NCI-H2171 (cell line): Measurements from ENCODE around the gene DUSP9.
"Not testable (repeated sequence)": the region's sequence is repeated elsewhere in the genome, so short reads cannot be mapped to it uniquely, and the experiment has no call there.

ENCODE experiments used
- DNase-seq: peaks from one replicate; lab custom pipeline; 2025; lab: John Stamatoyannopoulos, UW

DUSP9 gene, protein sequence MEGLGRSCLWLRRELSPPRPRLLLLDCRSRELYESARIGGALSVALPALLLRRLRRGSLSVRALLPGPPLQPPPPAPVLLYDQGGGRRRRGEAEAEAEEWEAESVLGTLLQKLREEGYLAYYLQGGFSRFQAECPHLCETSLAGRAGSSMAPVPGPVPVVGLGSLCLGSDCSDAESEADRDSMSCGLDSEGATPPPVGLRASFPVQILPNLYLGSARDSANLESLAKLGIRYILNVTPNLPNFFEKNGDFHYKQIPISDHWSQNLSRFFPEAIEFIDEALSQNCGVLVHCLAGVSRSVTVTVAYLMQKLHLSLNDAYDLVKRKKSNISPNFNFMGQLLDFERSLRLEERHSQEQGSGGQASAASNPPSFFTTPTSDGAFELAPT

DNA sequence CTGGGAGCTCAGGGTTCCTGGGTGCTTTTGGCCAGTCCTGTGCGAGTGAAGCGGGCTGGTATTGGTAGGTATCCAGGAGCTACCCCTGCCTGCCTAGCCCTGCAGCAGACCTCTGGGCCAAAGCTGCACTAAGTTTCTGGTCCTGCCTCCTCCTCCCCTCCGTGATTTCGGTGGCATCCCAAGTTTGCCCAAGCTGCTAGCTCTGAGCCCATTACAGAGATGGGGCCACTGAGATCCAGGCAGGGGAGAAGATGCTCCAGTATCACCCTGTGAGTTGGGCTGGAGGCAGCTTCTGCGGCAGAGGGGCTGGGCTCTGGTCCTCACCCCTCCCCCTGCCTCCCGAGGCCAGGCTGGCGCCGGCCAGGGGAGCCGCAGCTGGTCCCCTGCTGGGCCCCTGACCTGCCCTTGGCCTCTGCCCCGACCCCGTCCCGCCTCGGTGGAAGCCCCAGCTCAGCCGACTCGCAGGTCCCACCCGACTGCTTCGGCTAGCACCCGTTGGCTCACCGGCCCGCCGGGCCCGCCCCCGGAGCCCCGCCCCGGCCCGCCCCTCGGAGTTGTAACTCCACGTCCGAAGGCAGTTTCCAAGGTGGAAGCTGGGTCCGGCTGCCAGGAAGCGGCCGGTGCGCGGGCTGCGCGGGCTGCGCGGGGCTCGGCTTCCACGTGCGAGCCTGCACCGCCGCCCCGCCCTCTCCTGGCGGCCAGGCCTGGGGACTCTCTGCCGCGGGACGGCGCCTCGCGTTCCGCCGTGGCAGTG is at the start of gene DUSP9:
Gene DUSP9, plus strand, starts transcription at position 584 of the 754 bp plus-strand sequence. CDS start 751 bp downstream, outside the sequence.
- DNase-seq: no peak

DNA sequence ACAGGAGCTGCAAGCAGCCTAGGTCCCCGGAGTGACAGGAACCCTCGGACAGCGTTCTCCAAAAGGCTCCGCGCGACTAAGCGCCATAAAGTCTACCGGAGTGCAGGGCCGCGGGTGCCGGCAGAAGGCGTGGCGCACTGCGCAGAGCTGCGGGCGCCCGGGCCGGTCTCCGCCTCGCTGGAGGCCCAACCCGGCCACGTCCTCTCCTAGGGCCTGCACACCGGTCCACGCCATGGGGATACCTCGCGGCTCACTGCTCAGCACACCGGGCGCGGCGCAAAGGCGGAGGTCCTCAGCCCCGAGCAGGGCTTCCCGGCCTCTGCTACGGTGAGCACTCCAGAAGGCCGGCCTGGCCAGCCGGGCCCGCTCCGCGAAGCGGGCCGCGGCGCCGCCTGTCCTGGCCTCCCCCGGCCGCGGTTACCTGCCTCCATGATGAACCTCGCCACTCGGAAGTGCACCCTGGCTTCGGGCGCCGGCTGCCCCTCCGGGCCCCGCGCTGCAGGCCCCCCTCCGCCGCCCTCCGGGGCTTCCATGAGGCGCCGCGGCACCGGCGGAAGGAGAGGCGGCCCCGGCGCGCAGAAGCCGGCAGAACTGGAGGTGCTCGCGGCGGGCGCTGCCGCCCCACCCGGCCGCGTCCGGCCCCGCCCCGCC is 48.3 kb upstream of the DUSP9 start, which contains the start of gene CCNQ:
Gene CCNQ, minus strand, starts transcription at position 599 of the 651 bp plus-strand sequence. Its CDS starts 66 bp downstream, at position 533.
- DNase-seq: no peak

DNA sequence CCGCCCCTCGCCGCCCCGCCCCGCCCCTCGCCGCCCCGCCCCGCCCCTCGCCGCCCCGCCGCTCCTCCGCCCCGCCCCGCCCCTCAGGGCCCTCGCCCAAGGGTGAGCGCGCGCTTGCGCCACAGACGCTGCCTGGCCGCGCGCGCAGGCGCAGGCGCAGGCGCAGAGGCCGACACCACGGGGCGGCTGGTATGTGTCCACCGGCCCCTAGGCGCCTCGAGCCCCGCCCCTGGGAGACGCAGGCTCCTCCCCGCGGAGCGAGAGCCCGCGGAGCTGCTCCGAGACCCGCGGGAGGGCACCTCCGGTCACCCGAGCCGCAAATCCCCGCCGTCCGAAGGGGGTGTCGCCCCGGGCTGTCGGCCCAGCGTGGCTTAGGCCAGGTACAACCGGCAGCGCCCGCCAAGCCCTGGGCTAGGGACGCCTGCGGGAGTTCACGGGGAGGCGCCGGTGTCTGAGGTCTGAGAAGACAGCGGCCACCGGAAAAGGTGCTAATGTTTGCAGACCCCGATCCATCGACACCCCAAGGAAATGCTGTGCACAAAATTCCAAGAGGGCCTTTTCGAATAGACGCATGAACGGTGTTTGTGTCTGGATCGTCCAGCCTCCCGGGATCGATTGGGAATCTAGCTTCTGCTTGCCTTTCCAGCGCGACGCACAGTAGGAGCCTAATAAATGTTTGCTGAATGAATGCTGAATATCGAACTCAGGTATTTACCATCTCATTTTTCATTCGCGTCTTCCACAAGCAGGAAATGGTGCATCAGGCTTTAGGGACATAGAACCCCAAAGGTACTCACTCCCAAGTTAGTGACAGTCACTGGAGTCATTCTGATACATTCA is 47.6 kb upstream of the DUSP9 start:
- peak; percentile 73 for DNase-seq

DNA sequence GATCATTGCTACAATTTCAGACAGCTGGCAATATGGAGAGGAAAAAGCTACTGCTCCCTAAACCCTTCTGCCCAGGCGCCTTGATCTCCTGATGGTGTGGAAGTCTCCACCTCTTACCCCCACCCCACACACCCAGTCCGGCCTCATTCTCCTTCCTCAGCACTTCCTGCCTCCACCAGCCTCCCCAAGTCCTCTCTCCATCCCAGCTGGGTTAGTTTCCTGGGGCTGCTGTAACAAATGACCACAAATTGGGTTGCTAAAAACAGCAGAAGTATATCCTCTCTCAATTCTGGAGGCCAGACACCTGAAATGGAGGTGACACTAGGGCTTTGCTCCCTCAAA is 47.0 kb upstream of the DUSP9 start:
- DNase-seq: no peak

DNA sequence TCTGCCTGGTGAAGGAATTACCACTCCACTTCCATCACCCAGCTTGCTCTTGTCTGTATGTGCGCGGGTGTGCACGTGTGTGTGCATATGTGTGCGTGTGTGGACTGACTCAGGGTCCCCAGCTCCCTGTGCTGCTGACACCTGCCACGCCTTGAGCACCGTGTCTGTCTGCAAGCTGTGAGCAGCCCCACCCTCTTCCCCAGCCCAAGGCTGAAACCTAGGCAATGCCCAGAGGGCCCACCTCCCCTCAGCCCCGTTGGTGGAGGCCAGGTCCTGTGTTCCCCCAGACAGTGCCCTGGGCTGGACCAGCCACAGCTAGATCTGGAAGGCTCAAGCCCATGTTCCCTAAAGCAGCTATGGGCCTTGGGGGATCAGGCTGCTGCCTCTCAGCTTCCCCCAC is 46.1 kb upstream of the DUSP9 start:
- no peak for DNase-seq

DNA sequence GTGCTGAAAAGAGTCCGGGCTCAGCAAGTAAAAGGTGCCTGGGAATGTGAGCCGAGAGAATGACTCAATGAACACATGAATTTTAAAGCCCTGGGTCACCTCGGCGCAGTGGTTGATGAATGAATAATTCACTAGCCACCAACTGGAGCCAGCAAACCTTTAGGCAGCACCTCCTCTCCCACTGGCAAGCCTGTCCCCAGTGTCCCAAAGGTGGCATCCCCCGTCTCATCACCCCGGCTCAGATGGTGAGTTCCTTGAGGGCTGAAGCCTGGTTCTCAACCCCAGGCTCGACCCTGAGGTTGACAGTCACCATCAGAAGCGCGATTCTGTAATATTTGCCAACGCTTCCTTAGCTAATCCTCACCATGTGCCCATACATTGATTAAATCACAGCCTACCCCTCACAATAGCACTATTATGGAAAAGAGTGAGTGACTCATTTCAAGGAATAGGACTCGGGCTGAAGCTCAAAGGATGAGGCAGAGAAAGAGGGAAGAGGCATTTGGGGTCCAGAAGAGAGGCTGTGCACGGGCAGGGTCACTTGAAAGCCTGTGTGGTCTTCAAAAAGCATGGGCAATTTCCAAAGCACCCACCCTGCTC is 45.4 kb upstream of the DUSP9 start:
- DNase-seq: no peak

DNA sequence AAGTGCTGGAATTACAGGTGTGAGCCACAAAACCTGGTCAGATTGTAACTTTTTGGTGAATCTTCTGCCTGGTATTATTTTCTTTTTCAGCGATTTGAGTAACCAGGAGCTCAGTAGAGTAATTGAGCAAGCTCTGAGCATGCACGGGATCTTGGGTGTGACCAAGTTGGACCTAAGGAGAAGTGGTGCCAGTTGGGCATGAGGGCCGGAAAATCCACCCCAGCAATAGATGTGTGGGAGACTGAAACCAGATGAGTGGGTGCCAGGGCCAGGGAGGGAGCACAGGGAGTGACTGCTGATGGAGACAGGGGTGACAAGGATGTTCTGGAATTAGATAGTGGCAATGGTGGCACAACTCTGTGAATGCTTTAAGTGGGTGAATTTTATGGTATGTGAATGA is 44.4 kb upstream of the DUSP9 start:
- no peak for DNase-seq

DNA sequence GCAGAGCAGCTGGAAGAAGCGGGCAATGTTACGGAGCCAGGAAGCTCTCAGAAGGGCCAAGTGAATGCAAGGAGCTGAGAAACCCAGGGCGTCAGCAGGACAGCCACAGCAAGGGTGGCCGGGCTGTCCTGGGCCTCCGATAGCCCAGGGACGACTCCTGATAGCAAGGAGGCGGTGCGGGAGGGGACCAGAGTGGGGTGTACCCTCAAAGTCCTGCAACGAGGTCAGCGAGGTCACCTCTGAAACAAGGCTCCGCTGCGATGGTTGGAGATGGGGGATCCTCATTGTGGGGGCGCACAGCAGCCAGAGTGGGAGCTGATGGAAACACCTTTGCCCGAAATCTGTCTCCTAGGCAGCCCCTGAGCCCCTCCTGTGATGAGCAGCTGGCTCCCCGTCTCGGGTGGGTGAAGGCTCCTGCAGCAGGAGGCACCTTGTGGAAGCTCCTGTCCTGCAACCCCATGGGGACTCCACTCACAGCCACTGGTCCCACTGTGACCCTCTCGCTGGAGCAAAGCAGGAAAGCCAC is 43.8 kb upstream of the DUSP9 start:
- DNase-seq: no peak

DNA sequence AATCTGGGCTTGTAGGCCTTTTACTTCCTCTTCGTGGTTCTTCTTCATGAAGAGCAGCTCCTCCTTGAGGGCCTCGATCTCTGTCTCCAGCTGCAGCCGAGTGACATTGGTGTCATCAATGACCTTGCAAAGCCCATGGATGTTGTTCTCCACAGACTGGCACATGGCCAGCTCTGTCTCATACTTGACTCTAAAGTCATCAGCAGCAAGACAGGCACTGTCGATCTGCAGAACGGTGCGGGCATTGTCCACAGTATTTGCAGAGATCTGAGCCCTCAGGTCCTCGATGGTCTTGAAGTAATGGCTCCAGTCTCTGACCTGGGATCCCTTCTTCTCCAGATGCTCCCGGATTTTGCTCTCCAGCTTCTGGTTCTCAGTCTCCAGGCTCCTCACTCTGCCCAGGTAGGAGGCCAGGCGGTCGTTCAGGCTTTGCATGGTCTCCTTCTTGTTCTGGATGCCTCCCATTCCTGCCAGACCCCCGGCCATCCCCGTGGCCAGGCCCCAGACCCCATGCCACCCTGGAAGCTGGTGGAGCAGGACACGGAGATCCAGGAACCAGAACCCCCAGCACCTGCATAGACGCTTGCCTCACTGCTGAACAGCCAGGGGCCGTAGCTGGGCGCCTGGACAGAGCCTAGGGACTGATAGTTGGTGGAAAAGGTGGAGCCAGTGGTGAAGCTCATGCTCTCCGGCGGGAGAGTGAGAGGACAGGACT is 42.2 kb upstream of the DUSP9 start:
- DNase-seq: not testable (repeated sequence)

DNA sequence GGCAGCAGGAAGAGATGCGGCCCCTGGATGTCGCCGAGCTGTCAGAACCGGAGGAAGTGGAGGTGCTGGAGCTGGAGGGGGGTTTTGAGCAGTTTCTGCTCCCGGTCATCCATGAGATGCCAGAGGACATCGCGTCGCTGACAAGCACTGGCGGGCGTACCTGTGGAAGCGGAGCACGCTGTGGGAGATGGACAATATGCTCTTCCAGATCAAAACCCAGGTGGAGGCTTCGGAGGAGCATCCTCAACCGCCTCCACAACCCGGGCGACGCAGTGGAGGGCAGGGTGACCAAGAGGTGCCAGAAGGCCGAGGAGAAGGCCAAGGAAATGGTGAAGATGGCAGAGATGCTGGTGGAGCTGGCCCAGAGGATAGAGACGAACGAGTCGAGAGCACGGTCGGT is 40.5 kb upstream of the DUSP9 start:
- DNase-seq: no peak

DNA sequence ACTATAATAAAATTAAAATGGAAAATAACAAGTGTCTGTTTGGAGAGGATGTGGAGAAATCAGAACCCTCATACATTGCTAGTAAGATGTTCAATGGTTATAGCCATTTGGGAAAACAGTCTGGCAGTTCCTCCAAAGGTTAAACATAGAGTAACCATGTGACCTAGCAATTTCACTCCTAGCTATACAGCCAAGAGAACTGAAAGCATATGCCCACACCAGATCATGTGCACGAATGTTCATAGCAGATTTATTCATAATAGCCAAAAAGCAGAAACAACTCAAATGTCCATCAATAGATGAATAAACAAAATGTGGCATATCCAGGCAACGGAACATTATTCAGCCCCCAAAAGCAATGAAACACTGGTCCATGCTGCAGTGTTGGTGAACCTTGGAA is 38.6 kb upstream of the DUSP9 start:
- no peak for DNase-seq

DNA sequence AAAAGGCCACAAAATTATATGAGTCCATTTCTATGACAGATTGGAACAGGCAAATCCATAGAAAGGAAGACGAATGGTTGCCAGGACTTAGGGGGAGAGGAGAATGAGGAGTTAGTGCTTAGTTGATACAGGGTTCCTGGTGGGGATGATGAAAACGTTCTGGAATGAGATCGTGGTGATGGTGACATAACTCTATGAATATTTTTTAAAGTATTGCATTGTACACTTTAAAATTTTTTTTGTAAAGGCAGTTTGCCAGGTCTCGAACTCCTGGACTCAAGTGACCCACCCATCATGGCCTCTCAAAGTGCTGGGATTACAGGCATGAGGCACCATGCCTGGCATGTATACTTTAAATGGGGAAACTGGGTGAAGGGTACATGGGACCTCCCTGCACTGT is 38.2 kb upstream of the DUSP9 start:
- DNase-seq: no peak

DNA sequence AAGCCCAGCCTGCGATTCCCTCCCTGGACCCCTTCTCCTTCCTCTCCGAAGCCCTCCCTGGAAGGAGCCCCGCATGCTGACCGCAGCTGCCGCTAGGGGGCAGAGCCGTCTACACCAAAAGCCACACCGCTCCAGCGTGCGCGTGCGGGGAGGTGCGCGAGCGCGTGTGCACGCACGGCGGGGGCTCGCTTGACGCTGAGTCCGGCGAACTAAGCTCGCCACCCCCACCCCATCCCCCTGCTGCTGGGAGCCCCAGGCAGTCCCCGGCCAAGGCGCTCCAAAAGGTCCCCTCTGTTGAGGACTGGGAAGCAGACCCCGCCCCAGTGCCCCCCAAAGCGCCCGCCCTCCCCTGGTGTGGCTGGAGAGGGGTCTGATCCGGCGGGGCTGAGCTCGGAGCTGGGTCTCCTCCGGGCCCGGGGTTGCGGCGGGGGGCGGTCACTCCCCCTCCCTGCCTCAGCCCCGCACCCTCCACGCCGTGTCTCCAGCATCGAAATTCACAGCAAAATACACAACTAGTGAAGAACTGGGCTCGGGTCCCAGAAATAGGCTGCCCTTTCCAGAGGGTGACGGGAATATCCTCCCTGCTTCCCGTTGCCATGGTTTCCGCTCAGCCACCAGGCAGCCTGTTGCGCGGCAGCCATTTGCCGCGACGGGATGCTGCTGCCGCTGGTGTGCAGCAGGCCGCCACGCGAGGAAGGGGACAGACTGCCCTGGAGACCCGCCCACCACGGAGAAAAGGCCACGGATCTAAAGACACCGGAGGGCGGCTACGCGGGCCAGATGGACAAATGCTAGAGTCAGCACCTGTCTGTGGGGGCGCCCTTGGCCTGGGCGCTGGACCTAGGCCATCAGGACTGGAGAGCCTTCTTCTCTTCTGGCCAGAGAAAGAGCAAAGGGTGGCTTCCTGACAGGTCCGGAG is 36.8 kb upstream of the DUSP9 start:
- DNase-seq: peak; percentile 52

DNA sequence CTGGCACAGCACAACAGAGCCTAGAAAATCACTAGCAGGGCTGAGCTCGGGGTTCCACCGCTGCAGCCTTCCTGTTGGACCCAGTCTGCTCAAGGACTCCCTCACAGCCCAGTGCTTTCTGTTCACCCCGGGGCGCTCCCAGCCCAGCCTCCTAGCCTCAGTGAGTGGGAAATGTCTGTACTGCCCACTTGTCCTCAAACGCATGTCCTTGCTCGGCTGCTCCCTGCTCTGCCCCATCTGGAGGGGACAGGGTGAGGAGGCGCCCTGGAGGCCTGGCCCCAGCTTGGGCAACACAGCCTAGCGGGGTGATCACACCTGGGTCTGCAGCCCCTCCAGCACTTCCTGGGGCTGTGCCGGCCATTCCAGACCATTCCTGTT is 36.2 kb upstream of the DUSP9 start:
- DNase-seq: no peak

DNA sequence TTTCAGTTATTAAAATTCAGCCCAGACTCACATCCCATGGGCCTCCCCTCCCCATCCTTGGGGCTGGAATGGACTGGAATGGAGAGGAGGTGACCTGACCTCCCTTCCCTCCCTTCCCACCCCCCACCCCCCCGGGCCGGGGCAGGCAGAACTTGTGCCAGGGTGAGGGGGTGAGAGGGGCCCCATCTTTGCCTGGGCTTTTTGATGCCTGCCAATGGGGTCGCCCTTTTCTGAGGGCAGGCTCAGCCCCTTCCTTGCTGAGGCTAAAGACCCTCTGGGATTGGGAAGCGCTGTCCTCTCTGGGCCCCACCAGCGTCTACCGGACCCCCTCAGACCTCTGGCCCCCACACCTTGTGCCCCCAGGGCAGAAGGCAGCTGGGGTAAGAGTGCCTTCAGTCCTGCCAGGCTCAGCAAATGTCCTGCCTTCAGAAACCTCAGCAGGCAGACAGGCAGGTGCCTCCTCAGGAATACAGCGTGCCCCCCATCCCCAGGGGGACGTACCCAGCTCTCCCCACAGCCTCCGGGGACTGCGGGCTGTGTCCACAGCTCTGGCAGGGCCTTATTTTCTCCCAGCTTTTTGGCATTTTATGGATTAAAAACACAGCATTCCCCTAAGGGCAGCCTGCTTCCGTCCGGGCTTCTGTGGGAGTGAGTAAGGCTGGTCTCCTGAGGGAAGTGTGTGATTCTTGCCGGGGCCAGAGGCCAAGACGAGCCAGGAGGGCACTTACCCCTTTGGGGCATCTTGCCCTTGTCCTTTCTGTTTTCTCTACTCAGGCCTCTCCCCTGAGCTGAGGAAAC is 35.5 kb upstream of the DUSP9 start:
- no peak for DNase-seq

DNA sequence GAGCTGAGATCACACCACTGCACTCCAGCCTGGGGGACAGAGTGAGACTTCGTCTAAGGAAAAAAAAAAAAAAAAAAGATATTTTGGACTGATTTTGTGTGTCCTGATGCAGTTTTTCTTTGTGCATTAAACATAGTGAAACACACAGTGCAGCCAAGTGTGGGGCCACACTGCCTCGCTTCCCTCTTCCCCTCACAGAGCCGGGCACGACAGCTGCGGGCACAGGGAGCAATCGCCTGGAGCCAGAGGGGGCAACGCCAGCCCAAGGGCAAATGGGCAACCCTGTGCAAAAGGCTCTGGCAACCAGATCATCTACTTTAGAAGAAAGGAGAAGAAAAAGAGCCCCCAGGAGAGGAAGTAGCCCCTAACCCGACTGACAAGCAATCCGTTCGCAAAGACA is 34.6 kb upstream of the DUSP9 start:
- no peak for DNase-seq

DNA sequence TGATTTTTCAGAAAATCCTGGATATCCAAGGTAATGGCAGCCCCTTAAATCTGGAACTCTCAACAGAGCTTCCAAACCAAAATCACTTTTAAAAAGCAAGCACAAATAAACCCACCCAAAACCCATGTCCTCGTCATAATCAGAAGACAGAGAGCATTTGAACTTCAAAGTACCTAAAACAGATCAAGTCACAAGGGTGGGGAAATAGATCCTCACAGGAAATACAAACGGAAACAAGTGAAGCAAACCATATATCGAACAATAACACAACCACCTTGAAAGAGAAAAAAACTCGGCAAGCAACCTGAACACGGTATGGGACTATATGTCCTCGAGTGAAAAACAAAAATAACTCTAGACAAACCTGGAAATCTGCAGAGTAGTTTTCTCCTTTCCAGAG is 32.2 kb upstream of the DUSP9 start:
- no peak for DNase-seq

DNA sequence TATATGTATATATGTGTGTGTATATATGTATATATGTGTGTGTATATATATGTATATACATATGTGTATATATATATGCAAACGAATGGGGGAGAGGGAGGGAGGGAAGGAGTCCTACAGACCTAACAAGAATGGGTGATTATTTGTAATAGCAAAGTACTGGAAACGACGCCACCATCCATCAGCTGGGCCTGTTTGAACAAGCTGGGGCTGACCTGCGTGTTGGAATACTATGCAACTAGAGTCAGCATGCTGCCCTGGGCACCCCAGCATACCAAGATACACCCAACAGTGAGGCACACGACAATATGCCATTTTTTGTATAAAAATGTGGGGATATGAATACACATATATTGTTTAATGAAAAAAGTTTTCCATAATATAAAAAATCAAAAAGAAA is 26.4 kb upstream of the DUSP9 start:
- no peak for DNase-seq
